GM21515 (cell line): ENCODE measurements around the gene MPZL1.
"Not testable (repeated sequence)": the region's sequence is repeated elsewhere in the genome, so short reads cannot be mapped to it uniquely, and the experiment has no call there.

Experiments
- ATAC-seq: cut with Tn5 transposase; IDR thresholded peaks from one replicate; pipeline ENCODE4 v1.9.1; 2021; ENCODE audit not compliant: unreplicated experiment

MPZL1 gene

GRCh38 chr1:167718914-167719691 lies 2.7 kb upstream of the MPZL1 start:
- ATAC-seq: no peak

- not testable (repeated sequence) for ATAC-seq
Observed at GRCh38 chr1:167719715-167720421, 1.9 kb upstream of the MPZL1 start.

- ATAC-seq: no peak
Observed at GRCh38 chr1:167720965-167721616, 691 bp upstream of the MPZL1 start.

GRCh38 chr1:167722152-167722869 lies 529 bp downstream of the MPZL1 start:
- ATAC-seq: peak; percentile 24

- ATAC-seq: no peak
Observed at GRCh38 chr1:167722870-167723251, 1.1 kb downstream of the MPZL1 start.

DNA sequence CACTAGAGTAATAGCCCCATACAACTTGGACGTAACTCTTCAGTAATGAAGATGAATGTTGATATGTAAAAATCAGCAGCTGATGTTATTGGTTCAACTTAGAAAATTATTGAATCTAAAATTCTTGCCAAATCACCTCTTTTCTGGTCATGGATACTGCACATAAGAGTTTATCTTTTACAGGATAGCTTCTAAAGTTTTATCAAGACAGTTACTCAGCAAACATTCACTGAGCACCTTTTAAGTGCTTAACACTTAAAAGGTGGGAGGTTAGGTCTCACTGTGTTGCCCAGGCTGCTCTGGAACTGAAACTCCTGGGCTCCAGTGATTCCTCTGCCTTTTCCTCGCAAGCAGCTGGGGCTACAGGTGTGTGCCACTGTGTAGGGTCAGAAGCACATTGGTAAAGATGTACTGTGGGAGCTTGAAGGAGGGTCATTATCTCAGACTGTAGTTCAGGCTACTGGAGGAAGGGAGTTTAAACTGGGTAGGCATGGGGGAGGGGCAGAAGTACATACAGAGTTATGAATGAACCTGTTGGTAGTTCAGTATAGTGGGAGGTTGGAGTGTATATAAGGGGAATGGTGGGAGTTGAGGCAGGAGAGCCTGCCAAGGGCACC lies 2.0 kb downstream of the MPZL1 start:
- ATAC-seq: no peak

DNA sequence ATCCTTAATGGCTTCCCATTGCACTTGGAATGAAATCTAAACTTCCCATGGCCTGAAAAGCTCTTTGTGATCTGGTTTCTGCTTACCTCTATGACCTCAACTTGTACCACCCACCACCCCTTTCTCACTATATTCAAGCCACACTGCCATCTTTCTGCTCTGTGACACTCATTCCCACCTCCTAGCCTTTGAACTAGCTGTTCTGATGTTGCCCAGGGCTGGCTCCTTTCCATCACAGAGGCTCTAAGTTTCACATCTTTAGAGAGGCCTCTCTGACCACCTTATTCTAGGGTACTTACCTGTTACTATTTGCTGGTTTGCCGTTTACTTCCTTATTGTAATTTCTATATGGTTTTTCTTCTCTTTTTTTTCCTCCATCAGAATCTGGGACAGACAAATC lies 4.2 kb downstream of the MPZL1 start:
- ATAC-seq: no peak

GRCh38 chr1:167728818-167729410 lies 7.1 kb downstream of the MPZL1 start:
- ATAC-seq: no peak

DNA sequence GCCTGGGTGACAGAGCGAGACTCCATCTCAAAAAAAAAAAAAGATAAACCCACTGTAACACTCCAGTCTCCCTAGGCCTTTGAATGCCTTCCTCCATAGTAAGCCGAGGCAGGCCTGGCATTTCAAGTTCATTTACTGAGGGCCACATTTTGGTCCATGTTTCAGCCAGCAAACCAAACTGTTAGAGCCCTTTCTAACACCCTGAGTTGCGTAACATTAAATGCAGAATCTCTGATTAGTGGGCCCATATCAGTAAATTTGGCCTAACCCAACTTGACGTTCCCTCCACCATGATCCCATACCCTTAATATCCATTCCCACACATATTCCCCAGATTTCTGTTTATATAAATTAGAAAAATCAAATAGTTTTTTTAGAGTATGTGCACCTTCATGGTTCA lies 12.4 kb downstream of the MPZL1 start:
- ATAC-seq: no peak

DNA sequence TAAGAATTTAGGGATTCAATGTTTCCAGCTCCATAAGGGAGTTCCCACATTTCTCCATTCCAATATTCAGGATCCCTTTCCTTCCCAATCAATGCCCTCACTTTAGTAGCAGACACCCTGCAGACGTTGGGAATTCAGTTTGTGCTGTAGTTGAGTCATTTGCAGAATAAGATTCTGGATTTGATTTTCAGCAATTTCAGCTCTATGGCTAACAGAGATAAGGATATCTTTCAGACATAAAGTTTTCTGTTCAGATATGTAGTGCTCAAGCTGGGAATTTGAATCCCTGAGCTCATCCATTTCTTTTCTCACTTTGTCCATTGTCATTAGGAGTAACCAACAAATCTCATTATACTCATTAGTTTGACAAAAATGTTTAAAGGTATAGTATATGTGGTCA lies 13.1 kb downstream of the MPZL1 start:
- ATAC-seq: no peak

GRCh38 chr1:167737169-167737568 lies 15.4 kb downstream of the MPZL1 start:
- ATAC-seq: no peak

DNA sequence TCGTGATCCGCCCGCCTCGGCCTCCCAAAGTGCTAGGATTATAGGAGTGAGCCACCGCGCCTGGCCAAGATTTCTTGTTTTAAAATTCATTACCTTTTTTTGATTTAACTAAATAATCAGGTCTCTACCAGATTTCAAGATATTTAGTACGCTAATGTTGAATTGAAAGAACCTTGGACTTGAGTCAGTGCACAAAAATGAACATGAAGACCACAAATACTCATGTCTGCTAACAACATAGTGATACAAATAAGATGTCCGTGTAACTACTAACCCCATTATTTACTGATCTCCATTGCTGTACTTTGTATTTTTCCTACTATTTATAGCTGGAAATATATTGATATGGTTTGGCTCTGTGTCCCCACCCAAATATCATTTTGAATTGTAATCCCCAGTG lies 16.4 kb downstream of the MPZL1 start:
- no peak for ATAC-seq

- no peak for ATAC-seq
Observed at GRCh38 chr1:167739752-167740151, 18.0 kb downstream of the MPZL1 start.

- not testable (repeated sequence) for ATAC-seq
Observed at GRCh38 chr1:167741103-167741502, 19.3 kb downstream of the MPZL1 start.

DNA sequence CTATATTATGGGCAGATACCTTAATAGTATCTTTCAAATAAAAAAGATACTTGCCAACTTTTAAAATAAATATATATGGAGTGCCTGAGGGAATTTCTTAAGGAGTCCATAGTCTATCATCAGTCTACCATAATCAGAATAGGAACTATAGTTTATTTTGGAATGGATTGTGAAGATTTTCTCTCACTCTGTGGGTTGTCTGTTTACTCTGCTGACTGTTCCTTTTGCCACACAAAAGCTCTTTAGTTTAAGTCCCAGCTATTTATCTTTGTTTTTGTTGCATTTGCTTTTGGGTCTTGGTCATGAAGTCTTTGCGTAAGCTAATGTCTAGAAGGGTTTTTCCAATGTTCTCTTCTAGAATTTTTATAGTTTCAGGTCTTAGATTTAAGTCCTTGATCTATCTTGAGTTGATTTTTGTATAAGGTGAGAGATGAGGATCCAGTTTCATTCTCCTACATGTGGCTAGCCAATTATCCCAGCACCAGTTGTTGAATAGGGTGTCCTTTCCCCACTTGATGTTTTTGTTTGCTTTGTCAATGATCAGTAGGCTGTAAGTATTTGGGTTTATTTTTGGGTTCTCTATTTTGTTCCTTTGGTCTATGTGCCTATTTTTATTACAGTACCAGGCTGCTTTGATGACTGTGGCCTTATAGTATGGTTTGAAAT lies 20.7 kb downstream of the MPZL1 start:
- not testable (repeated sequence) for ATAC-seq

- no peak for ATAC-seq
Observed at GRCh38 chr1:167744901-167745300, 23.1 kb downstream of the MPZL1 start.

DNA sequence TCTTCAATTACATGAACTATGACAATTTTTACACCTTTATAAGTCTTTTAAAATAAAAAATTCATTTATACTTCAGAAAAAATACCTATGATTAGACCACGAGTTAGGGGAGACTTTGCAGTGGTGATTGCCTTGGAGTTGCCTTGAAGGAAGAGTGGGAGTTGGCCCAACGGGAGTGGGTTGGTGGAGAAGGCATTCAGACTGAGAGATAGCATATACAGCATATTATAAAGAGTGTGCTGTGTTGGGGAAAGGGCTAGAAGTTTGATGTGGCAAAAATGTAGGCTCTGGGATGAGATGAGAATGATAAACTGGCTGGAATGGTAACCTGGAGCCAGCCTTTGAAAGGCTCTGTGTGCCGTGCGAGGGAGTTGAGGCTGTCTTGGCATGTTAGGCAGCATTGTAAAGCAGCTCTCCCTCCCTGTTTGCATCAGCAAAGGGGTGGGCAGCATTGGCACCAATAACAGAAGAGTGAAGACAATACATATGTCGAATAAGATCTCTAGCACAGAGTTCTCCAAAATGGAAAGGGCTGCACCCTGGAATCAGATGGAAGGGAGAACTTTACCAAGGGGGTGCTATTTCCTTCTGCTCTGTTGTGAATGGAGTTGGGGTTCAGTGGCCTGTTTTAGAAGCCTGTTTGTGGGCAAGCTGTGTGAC lies 24.4 kb downstream of the MPZL1 start:
- ATAC-seq: no peak

- ATAC-seq: no peak
Observed at GRCh38 chr1:167746988-167747655, 25.3 kb downstream of the MPZL1 start.

GRCh38 chr1:167747988-167748387 lies 26.2 kb downstream of the MPZL1 start:
- ATAC-seq: no peak
